HG02759 (cell line): ENCODE measurements around the gene TRAPPC3L.

ENCODE experiments used
- ATAC-seq: cut with Tn5 transposase; IDR thresholded peaks from one replicate; pipeline ENCODE4 v1.9.1; 2021; ENCODE audit warnings: mild to moderate bottlenecking, moderate library complexity; ENCODE audit not compliant: unreplicated experiment

The TRAPPC3L gene

GRCh38 chr6:116560130-116560529 lies 14.6 kb upstream of the TRAPPC3L start:
- ATAC-seq = no peak

DNA sequence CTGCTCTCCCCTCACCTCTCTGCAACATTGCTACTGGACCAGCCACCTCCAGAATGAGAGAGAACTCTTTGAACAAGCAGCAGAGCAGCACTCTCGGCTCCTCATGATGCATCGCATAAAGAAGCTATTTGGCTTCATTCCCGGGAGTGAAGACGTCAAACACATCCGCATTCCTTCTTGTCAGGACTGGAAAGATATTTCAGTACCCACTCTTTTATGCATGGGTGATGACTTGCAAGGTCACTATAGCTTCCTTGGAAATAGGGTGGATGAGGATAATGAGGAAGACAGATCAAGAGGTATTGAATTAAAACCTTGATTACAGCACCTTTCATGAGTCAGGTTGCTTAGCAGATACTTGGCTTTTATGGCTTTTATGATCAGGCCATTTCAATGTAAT lies 12.4 kb upstream of the TRAPPC3L start:
- ATAC-seq = no peak

DNA sequence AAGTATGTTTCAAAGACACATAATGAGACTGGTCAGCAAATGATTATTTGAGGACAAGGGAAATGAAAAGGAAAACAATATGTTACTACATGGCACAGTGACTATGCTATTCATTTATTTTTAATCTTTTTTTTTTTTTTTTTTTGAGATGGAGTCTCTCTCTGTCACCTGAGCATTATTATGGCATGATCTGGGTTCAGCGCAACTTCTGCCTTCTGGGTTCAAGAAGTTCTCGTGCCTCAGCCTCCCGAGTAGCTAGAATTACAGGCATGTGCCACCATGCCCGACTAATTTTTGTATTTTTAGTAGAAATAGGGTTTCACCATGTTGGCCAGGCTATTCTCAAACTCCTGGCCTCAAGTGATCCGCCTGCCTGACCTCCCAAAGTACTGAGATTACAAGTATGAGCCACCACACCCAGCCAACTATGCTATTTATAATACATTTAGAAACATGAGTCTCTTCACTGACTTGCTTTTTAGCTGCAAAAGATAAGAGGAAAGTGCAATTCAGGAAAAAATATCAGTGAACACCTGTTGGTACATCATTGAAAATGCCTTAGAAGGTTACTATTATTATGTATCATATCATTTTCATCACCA lies 11.4 kb upstream of the TRAPPC3L start:
- no peak for ATAC-seq

- ATAC-seq = no peak
Observed at GRCh38 chr6:116556065-116556464, 10.6 kb upstream of the TRAPPC3L start.

DNA sequence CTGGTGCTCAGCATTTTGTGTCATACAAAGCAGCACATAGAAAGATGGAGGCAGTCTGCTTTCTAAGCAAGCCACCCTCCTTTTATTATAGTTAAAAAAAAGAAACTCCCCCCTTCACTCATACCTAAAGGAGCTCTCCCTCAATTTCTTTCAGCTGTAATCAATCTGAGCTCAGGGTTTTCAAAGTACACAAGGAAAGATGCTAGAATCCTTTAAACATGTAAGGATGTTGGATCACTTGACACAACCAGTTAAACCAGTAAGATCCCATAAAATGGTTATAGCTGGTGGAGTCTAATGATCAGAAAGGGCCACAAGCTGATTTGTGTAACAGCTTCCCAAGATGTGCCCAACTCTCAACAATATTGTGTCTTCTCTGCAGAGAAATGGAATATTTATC lies 8.0 kb upstream of the TRAPPC3L start, which contains the start of gene CALHM4:
Gene CALHM4, plus strand, starts transcription at position 301 of the 400 bp plus-strand sequence. Its CDS starts 43 bp downstream, at position 344.
- ATAC-seq = no peak

- no peak for ATAC-seq
Observed at GRCh38 chr6:116550796-116551195, 5.3 kb upstream of the TRAPPC3L start.

- no peak for ATAC-seq
Observed at GRCh38 chr6:116547358-116547757, 1.9 kb upstream of the TRAPPC3L start.

DNA sequence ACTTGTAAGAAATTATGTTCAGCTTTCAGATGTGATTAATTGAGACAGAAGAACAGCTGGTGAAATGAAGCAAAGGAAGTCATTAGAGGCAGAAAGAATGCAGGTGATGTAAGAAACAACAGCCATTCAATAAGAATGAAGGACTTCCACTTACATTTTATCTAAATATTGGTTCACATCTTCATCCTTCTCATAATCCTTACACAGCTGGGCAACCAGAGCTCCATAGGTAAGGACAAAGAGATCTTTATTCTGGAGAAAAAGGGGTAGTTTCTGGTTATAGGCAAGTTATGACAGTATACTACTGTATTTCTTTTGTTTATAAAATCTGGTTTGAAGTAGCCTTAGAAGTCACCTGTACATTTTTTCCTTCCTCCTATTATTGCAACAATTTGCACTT lies 2.3 kb downstream of the TRAPPC3L start:
- no peak for ATAC-seq

DNA sequence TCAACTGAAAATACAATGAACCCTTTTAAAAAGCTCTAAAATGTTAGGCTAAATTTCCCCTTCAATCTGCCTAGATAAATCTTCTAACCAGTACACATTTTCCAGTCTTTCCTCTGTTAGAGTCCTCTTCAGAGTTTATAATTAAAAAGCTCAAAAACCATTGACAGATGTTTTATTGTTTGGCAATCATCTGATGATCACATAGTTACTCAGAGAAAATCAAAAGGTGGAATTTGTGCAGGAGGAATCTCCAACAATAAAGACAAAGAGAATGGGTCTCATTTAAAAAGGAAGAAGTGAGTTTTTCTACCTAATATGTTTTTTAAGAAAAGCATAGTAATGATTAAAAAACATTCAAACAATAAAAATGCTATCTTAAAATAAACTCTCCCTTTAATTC lies 3.1 kb downstream of the TRAPPC3L start:
- ATAC-seq = no peak

- peak; percentile 68 for ATAC-seq
Observed at GRCh38 chr6:116536216-116536621, 9.3 kb downstream of the TRAPPC3L start.

- no peak for ATAC-seq
Observed at GRCh38 chr6:116535109-116535508, 10.4 kb downstream of the TRAPPC3L start.

GRCh38 chr6:116533233-116533957 lies 12.1 kb downstream of the TRAPPC3L start:
- no peak for ATAC-seq

DNA sequence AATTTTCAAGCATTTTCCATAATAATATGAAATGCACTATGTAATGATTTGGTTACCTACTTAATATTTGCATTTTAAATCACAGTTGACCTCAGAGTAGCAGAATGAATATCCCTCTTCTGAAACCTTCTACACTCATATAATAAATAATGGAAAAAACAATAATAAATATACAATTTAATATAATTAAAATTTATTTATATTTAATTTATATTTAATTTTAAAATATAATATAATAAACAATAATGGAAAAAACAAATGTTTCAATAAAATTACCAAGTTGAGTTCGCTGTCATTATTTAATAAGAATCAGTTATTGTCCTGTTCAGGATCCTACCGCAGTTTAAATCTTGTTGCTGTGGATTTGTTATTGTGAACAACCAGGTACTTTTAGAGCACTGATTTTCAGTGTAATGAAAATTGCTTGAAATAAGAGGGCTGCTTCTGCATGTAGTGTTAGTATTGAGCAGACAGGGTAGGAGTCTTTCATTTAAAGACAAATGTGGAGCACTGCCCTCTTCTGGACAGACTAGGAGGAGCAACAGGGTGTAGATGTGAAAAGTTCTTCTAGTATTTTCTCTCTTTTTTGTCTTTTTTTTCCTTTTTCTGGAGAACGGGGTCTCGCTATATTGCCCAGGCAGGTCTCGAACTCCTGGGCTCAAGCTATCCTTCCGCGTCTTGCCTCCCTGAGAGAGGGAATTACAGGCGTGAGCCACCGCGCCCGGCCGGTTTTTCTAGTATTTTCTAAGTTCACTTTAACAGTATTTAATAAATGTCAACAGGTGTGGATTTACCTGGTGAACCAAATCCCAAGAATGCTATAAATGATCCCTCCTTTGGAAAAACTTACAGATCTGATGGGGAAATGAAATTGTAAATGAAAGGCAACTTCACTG lies 13.6 kb downstream of the TRAPPC3L start:
- ATAC-seq = peak; percentile 75

GRCh38 chr6:116530436-116530835 lies 15.0 kb downstream of the TRAPPC3L start:
- ATAC-seq = no peak

DNA sequence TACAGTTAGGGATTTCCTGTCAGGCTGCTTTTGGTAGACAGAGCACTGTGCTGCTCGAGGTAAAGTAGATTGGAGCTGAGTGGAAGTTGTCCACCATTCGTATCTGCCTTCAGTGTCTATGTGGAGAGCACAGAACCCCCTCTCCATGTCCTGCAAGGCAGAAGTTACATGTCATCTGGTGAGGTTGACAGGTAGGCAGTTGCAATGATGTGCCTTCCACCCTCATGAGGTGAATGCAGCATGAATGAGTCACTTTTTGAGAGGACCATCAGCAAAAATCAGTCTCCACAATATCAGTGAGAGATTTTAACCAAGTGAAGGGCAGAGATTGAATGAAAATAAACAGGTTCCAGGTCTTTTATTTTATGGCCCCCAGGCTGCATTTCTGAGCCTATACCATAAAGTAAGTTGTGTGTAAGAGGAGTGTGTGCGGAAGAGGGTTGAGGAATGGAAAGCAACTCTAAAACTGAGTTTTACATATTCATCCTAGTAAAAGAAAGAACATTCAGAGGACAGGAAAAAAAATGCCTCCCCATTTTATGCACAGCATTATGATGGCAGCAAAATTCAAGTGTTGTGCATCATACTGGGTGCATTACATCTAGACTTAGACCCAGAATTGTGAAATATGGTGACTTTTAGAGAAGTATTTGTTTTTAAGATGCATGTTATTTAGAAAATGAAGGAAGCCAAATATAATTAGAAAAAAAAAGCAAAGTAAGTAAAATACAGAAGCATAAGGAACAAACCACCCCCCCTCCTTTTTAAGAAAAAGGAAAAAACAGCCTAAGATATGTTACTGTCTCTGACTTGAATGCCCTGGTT lies 15.8 kb downstream of the TRAPPC3L start:
- ATAC-seq = no peak

DNA sequence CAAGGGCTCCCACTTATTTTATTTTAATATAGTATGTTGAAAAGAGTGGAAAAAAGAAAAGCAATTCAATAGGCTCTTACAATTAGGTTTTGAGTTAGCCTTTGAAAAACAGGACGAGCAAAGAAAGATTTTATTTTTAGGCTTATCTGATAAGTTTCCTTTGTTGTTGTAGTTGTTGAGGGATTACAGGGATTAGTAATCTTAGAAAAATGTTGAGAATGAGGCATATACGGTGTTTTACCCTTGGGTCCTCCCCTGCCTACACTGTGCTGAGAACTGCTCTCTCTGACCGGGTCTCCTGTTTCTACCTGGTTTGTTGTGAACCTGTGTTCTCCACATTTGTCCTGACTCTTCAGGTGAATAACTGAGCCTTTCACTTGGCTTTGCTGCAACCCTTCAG lies 16.7 kb downstream of the TRAPPC3L start:
- no peak for ATAC-seq

DNA sequence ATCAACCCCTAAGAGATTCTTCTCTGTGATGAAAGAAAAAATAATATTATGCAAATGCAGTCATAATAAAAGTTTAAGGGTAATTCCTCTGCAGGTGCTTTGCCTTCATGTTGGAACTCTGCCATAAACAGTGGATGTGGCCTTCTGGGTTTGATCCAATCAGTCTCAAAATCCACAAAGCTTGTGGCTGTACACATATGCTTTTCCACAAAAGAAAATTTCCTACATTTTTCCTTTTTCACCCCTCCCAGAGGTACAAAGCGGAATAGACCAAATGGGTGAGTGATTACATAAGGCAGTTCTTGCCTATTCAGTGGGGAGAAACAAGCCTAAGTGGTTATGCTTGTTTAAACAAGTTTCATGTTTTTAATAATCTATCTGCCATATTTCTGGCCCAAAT lies 17.4 kb downstream of the TRAPPC3L start:
- no peak for ATAC-seq

- ATAC-seq = no peak
Observed at GRCh38 chr6:116524236-116524635, 21.2 kb downstream of the TRAPPC3L start.

GRCh38 chr6:116522896-116523295 lies 22.6 kb downstream of the TRAPPC3L start:
- ATAC-seq = no peak

- ATAC-seq = no peak
Observed at GRCh38 chr6:116518621-116519368, 26.7 kb downstream of the TRAPPC3L start.
